ENCODE results near the gene DNAJC19. TPM values are rescaled to one million over a fixed set of nuclear protein-coding genes. Genes with fewer than 3 reads are reported as not detected.

The DNAJC19 gene
- total RNA-seq, 1 donor from 2014 or later, result 63.0 TPM

DNA sequence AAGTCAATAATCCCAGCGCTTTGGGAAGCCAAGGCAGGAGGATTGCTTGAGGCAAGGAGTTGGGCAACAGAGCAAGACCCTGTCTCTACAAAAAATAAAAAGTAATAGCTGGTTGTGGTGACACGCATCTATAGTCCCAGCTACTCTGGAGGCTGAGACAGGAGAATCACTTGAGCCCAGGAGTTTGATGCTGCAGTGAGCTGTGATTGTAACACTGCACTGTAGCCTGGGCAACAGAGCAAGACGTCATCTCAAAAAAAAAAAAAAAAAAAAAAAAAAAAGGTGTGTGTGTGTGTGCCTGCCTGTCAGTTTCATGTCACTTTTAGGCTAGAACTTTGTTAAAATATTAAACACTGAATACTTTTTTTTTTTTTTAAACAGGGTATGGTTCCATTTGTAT is 28.4 kb downstream of the DNAJC19 start:
- TF ChIP-seq, protein P1, sequence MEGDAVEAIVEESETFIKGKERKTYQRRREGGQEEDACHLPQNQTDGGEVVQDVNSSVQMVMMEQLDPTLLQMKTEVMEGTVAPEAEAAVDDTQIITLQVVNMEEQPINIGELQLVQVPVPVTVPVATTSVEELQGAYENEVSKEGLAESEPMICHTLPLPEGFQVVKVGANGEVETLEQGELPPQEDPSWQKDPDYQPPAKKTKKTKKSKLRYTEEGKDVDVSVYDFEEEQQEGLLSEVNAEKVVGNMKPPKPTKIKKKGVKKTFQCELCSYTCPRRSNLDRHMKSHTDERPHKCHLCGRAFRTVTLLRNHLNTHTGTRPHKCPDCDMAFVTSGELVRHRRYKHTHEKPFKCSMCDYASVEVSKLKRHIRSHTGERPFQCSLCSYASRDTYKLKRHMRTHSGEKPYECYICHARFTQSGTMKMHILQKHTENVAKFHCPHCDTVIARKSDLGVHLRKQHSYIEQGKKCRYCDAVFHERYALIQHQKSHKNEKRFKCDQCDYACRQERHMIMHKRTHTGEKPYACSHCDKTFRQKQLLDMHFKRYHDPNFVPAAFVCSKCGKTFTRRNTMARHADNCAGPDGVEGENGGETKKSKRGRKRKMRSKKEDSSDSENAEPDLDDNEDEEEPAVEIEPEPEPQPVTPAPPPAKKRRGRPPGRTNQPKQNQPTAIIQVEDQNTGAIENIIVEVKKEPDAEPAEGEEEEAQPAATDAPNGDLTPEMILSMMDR (conservative IDR thresholded peaks at IDR 0.05), result no peak
- H3K9me3 Mint-ChIP-seq, result no peaks in the 10 kb centered on the region

DNA sequence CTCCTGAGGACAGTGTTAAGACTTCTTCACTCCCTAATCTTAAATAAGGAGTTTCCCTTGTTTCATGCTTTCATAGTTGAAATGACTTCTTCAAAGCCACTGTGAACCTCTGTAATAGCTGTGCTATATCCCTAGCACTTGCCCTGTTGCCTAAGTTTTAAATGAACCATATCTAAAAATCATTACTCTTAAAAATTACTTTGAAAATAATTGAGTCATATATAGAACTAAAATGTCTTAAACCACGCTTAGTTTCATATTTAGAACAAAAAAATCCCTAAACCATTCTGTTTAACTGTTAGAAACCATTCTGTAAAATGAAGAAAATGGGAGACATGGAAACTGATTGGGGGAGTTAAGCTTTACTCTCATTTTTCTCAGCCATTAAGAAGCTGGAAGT is 29.8 kb downstream of the DNAJC19 start:
- H3K4me1 Mint-ChIP-seq, result peaks cover 8% of the 10 kb centered on the region
- H3K9me3 Mint-ChIP-seq, result no peaks in the 10 kb centered on the region
- peaks cover 31% of the 10 kb centered on the region for H3K36me3 Mint-ChIP-seq (ENCODE audit: low read depth)
- DNase-seq (ENCODE audit: low read depth, low spot score), result no peak
- no peak overlapping the region for H3K27ac Mint-ChIP-seq (ENCODE audit: unreplicated experiment)
- no peak overlapping the region for H3K4me3 Mint-ChIP-seq
- TF ChIP-seq, protein P1 (conservative IDR thresholded peaks at IDR 0.05), result no peak
- H3K27me3 Mint-ChIP-seq (ENCODE audit: low read depth), result no peaks in the 10 kb centered on the region

More for the DNA sequence above, 28.4 kb downstream of the DNAJC19 start:
- Mint-ChIP-seq H3K36me3 (ENCODE audit: low read depth) (peaks cover 31% of the 10 kb centered on the region), H3K27ac (ENCODE audit: unreplicated experiment) (no peak overlapping the region), H3K27me3 (ENCODE audit: low read depth) (no peaks in the 10 kb centered on the region), H3K4me1 (peaks cover 8% of the 10 kb centered on the region), H3K4me3 (no peak overlapping the region)
- DNase-seq (ENCODE audit: low read depth, low spot score), result no peak

DNA sequence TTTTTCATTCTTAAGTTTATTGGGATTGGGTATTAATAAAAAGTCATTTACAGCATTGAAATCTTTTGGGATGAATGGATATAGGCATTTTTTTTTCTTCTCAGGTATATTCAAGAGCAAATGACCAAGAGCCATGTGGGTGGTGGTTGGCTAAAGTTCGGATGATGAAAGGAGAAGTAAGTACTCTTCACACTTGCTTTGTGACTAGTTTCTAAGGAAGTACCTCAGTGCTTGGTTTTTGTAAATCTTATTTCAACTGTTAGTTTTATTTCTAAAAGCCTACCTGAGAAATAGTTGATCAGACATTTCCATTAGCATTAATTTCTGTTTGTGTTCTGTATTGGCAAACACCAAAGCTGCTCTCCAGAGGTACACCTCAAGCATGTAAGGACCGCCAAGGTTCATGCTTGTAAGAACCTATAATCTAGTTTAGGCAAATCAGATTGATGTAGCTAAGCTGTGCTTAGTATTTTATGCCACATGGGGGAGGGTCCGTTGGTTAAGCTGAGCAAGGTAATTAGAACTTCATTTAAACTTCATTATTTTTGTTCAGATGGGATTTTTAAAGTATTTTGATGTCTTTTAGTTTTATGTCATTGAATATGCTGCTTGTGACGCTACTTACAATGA is 41.7 kb downstream of the DNAJC19 start:
- Mint-ChIP-seq H3K27ac (ENCODE audit: unreplicated experiment) (no peak overlapping the region), H3K9me3 (no peaks in the 10 kb centered on the region), H3K4me3 (no peak overlapping the region), H3K36me3 (ENCODE audit: low read depth) (peaks cover 20% of the 10 kb centered on the region), H3K4me1 (no peaks in the 10 kb centered on the region), H3K27me3 (ENCODE audit: low read depth) (no peaks in the 10 kb centered on the region)
- TF ChIP-seq, protein P1 (conservative IDR thresholded peaks at IDR 0.05), result no peak
- DNase-seq (ENCODE audit: low read depth, low spot score), result no peak

DNA sequence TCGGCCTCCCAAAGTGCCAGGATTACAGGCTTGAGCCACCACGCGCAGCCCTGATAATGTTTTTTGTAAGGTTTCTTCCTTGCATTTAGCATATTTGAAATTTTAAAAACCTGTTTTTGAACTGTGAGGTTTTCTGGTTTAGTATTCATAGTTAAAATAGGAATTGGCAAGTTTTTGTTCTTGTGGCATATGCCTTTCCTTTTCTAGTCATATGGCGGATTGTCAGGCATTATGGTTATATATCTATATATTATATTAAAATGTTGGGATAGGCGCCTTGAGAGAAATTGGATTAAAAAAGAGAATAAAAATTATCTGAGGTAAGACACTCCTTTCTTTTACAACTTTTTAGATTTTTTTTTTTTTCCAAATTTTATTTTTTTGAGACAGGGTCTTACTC is 48.7 kb downstream of the DNAJC19 start:
- TF ChIP-seq, protein P1 (conservative IDR thresholded peaks at IDR 0.05), result no peak
- Mint-ChIP-seq H3K36me3 (ENCODE audit: low read depth) (peaks cover 15% of the 10 kb centered on the region), H3K27ac (ENCODE audit: unreplicated experiment) (no peak overlapping the region), H3K4me3 (no peak overlapping the region), H3K9me3 (no peaks in the 10 kb centered on the region), H3K4me1 (no peaks in the 10 kb centered on the region), H3K27me3 (ENCODE audit: low read depth) (no peaks in the 10 kb centered on the region)
- no peak for DNase-seq (ENCODE audit: low read depth, low spot score)

DNA sequence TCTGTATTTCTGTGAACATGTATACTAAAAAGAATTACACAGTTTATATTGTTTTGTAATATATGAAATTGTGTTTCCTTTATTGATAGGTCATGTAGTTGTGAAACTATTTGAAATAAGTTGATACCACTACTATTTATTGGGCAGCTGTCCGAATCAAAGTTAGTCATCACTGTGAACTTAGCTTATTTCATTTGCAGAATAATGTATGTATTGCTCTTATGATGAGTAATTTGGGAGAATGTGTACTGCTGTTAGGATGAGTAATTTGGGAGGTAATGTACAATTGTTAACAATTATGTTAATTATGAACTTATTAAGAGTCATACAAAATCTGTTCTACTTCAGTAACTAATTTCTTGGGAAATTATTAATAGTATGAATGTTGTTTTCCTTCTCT is 54.9 kb downstream of the DNAJC19 start:
- peaks cover 3% of the 10 kb centered on the region for H3K36me3 Mint-ChIP-seq (ENCODE audit: low read depth)

More for the DNA sequence above, 54.9 kb downstream of the DNAJC19 start:
- Mint-ChIP-seq H3K4me1 (peaks cover 15% of the 10 kb centered on the region), H3K9me3 (no peaks in the 10 kb centered on the region), H3K4me3 (no peak overlapping the region), H3K27me3 (ENCODE audit: low read depth) (no peaks in the 10 kb centered on the region), H3K27ac (ENCODE audit: unreplicated experiment) (no peak overlapping the region)
- TF ChIP-seq, protein P1 (conservative IDR thresholded peaks at IDR 0.05), result no peak
- DNase-seq (ENCODE audit: low read depth, low spot score), result no peak

Other genes starting within 250 kb of the DNAJC19 start
- gene FXR1, start 77.1 kb downstream of the DNAJC19 start, total RNA-seq, result 190 and 206 TPM in 2 replicates

All from neural crest cell (in vitro differentiated cells).